ENCODE data around the gene ABCA1.

DNA sequence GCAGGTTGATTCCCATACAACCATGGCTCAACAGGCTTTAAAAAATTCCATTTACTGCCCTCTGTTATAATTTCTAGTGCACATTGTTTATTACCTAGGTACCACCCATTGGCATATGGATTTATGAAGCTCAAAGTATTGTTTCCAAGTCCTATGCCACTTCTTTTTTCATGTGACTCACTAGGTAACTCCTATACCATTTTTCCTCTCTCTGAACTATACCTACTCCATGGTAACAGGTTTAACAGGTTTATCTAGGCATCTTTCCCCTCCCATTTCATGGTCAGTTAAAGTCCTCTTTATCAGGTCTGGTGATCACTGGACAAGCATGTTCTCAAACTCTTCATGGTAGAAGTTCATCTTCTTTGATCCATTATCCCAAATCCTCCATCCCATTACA is 49.6 kb upstream of the ABCA1 start:
- no peak for TF ChIP-seq POLR2A (IDR thresholded peaks at IDR 0.05)
- TF ChIP-seq, protein P1, sequence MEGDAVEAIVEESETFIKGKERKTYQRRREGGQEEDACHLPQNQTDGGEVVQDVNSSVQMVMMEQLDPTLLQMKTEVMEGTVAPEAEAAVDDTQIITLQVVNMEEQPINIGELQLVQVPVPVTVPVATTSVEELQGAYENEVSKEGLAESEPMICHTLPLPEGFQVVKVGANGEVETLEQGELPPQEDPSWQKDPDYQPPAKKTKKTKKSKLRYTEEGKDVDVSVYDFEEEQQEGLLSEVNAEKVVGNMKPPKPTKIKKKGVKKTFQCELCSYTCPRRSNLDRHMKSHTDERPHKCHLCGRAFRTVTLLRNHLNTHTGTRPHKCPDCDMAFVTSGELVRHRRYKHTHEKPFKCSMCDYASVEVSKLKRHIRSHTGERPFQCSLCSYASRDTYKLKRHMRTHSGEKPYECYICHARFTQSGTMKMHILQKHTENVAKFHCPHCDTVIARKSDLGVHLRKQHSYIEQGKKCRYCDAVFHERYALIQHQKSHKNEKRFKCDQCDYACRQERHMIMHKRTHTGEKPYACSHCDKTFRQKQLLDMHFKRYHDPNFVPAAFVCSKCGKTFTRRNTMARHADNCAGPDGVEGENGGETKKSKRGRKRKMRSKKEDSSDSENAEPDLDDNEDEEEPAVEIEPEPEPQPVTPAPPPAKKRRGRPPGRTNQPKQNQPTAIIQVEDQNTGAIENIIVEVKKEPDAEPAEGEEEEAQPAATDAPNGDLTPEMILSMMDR (IDR thresholded peaks at IDR 0.05), result no peak
- TF ChIP-seq POLR2AphosphoS5 (IDR thresholded peaks at IDR 0.05), result no peak
- no peak for TF ChIP-seq EP300 (IDR thresholded peaks at IDR 0.05)

All from upper lobe of left lung (tissue), 4 donors.